SK-N-SH (cell line): ENCODE measurements around the gene C16orf78. TPM values are rescaled to one million over a fixed set of nuclear protein-coding genes. Genes with fewer than 3 reads are reported as not detected.

Experiments used
- CTCF ChIA-PET: fragments of 300-600, 350-600 bp; formaldehyde crosslinking; extraction: SDS; loops from one replicate; lab custom pipeline; 2021; lab: Yijun Ruan, JAX
- POLR2A ChIA-PET: fragments of 350-600 bp; sonication (Branson Sonifier 250); formaldehyde crosslinking; extraction: SDS; loops from one replicate; lab custom pipeline; 2020; ENCODE audit warnings: antibody characterized with exemption, inconsistent platforms; lab: Yijun Ruan, JAX
- DNase-seq: peaks from one replicate; pipeline ENCODE4 v3.0.0; 2012
- H2AFZ ChIP-seq: fragments of 200-600 bp; sonication (generic); 2 replicates; pipeline ENCODE4 v1.8.1; 2016; ENCODE audit warnings: antibody characterized with exemption, mild to moderate bottlenecking, low read depth
- H3F3A ChIP-seq: fragments of 200-600 bp; sonication (generic); replicated peaks from 2 replicates; pipeline ENCODE3; 2016; ENCODE audit warnings: antibody characterized with exemption, mild to moderate bottlenecking; ENCODE audit not compliant: insufficient read depth
- H3K27ac ChIP-seq, 2 experiments: fragments of 200-500 bp in 1 of 2; fragments of 200-600 bp in 1 of 2; sonication (Bioruptor generic) in 1 of 2; sonication (generic), shearing (Covaris generic) in 1 of 2; 2 replicates each; pipeline versions ENCODE4 v1.5.1 to v1.6.1; 2014 to 2016; ENCODE audit warnings: low read depth in 2 of 2, inconsistent platforms in 1 of 2, low read length in 1 of 2, mild to moderate bottlenecking in 1 of 2, mixed read lengths in 1 of 2
- H3K27me3 ChIP-seq: fragments of 200-600 bp; sonication (generic), shearing (Covaris generic); 2 replicates; pipeline ENCODE4 v1.6.1; 2016; ENCODE audit warnings: mixed run types; ENCODE audit not compliant: insufficient read depth
- H3K36me3 ChIP-seq, 2 experiments: fragments of 200-500 bp in 1 of 2; fragments of 200-600 bp in 1 of 2; sonication (Bioruptor generic) in 1 of 2; sonication (generic) in 1 of 2; replicated peaks in 1 of 2; 2 replicates each; pipeline versions ENCODE3 to v1.5.1; 2014 to 2016; ENCODE audit warnings: low read length in 1 of 2, mild to moderate bottlenecking in 1 of 2; ENCODE audit not compliant: insufficient read depth in 2 of 2, control insufficient read depth in 1 of 2
- H3K4me1 ChIP-seq, 2 experiments: fragments of 200-500 bp in 1 of 2; fragments of 200-600 bp in 1 of 2; sonication (Bioruptor generic) in 1 of 2; sonication (generic), shearing (Covaris generic) in 1 of 2; 2 replicates each; pipeline versions ENCODE4 v1.5.1 to v1.6.1; 2014 to 2016; ENCODE audit warnings: low read depth in 1 of 2, low read length in 1 of 2, mixed run types in 1 of 2; ENCODE audit not compliant: insufficient read depth in 2 of 2, control insufficient read depth in 1 of 2
- H3K4me2 ChIP-seq: fragments of 200-600 bp; sonication (generic), shearing (Covaris generic); 2 replicates; pipeline ENCODE4 v1.6.1; 2017; ENCODE audit warnings: mixed run types
- H3K4me3 ChIP-seq, 2 experiments: fragments of 200-500 bp in 1 of 2; fragments of 200-600 bp in 1 of 2; sonication (Bioruptor generic) in 1 of 2; sonication (generic), shearing (Covaris generic) in 1 of 2; 2 replicates each; pipeline versions ENCODE4 v1.5.1 to v1.8.1; 2014 to 2016; ENCODE audit warnings: low read depth in 2 of 2, inconsistent platforms in 1 of 2, low read length in 1 of 2, mild to moderate bottlenecking in 1 of 2, mixed read lengths in 1 of 2, moderate library complexity in 1 of 2
- H3K79me2 ChIP-seq: fragments of 200-600 bp; sonication (generic); 2 replicates; pipeline ENCODE4 v1.8.1; 2017; ENCODE audit warnings: mild to moderate bottlenecking; ENCODE audit not compliant: insufficient read depth
- H3K9ac ChIP-seq: fragments of 200-600 bp; sonication (generic); 2 replicates; pipeline ENCODE4 v1.6.1; 2017; ENCODE audit warnings: mixed run types
- H3K9me2 ChIP-seq: fragments of 200-600 bp; sonication (generic); 2 replicates; pipeline ENCODE4 v1.6.1; 2017; ENCODE audit warnings: mixed run types
- H3K9me3 ChIP-seq: fragments of 200-600 bp; sonication (generic); 2 replicates; pipeline ENCODE4 v1.6.1; 2017; ENCODE audit warnings: mixed run types, mild to moderate bottlenecking, moderate library complexity
- H4K20me1 ChIP-seq: fragments of 200-600 bp; sonication (generic); 2 replicates; pipeline ENCODE4 v1.6.1; 2017; ENCODE audit warnings: mild to moderate bottlenecking, mixed run types; ENCODE audit not compliant: insufficient read depth
- ELF1 ChIP-seq: IDR thresholded peaks from 2 replicates; pipeline ENCODE4 v1.4.0; 2012
- EZH2phosphoT487 ChIP-seq: fragments of 200-600 bp; sonication (generic); IDR thresholded peaks from 2 replicates; pipeline ENCODE4 v1.6.1; 2017; ENCODE audit warnings: low read depth, mixed run types, mild to moderate bottlenecking, antibody characterized with exemption, moderate library complexity, borderline replicate concordance
- FOSL2 ChIP-seq: IDR thresholded peaks from 2 replicates; pipeline ENCODE4 v1.4.0; 2012; ENCODE audit warnings: low read depth, mild to moderate bottlenecking, moderate library complexity, borderline replicate concordance
- JUND ChIP-seq: IDR thresholded peaks from 2 replicates; pipeline ENCODE4 v1.4.0; 2012
- NRF1 ChIP-seq: IDR thresholded peaks from 2 replicates; pipeline ENCODE4 v1.6.1; 2012; ENCODE audit warnings: low read depth, mild to moderate bottlenecking, low read length
- REST ChIP-seq: IDR thresholded peaks from 2 replicates; pipeline ENCODE4 v1.6.1; 2012; ENCODE audit warnings: mild to moderate bottlenecking, low read depth, low read length, moderate library complexity
- RXRA ChIP-seq: IDR thresholded peaks from 2 replicates; pipeline ENCODE4 v1.4.0; 2012; ENCODE audit warnings: low read depth, mild to moderate bottlenecking, borderline replicate concordance
- TCF12 ChIP-seq: IDR thresholded peaks from 2 replicates; pipeline ENCODE4 v1.4.0; 2012
- WGBS: methylation state at CpG from one replicate; pipeline ENCODE4 v1.1.6; 2017; ENCODE audit warnings: low lambda C conversion rate; 5-methylcytosine and 5-hydroxymethylcytosine counted together
- polyA plus RNA-seq, 3 experiments: library from polyadenylated mRNA; depleted of rRNA; stranded (reverse); fragments of >200 nt; gene quantifications; 2 replicates each; pipeline ENCODE4 v1.2.3, GENCODE V29; 2012
- TF ChIP-seq, protein P1 (sequence below): IDR thresholded peaks from 2 replicates; pipeline ENCODE4 v1.4.0; 2012; ENCODE audit warnings: low read depth, borderline replicate concordance

C16orf78 gene
- polyA plus RNA-seq, 1 of the 3 experiments (the other 2 are of a cell fraction): not detected

DNA sequence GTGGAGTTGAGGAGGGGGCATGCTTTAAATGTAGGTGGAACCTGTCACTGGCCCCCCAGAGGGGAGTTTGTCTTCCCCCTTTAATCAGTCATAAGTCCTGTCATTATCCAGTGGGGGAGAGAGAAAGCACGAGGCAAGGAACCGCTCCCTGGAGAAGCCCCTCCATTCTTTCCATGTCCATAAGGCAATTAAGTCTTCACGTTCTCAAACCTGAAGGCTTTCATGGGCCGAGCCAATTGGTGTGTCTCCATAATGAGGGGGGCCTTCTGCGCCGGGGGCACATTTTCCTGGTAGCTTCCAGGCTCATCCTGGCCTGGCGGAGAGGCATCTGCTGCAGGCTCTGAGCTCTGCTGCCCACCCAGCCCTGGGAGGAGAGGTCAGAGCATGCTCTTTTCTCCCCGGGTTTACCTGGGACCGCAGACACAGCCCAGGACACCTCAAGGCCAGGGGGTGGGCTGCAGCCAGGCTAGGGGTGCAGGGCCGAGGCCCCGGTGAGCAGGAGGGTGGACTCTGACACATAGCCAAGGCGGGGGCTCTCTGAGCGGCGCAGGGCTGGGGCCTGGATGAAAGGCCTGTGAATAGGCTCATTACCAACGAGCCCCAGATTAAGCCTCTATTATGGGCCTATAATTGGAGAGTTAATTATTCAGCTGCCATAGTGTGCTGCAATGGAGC lies 42.5 kb downstream of the C16orf78 start:
- no peaks in the 10 kb centered on the region for H4K20me1 ChIP-seq
- ChIA-PET CTCF (no interaction called here), POLR2A (no interaction called here)

DNA sequence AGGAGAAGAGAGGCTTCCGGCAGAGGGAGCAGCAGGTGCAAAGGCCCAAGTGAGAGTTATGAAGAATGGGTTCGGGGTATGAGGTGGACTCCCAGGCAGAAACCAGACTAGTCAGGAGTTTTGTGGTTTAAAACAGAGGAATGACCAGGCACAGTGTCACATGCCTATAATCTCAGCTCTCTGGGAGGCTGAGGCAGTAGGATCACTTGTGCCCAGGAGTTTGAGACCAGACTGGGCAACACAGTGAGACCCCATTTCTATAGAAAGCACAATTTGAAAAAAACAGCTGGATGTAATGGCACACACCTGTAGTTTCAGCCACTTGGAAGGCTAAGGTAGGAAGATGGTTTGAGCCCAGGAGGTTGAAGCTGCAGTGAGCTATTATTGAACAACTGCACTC lies 43.8 kb downstream of the C16orf78 start:
- 46% methylated on average over 2 of the region's 2 CpGs for whole genome bisulfite sequencing
- no peak for DNase-seq
- Histone ChIP-seq H3K4me3 (no peak overlapping the region), H3K27ac (no peak overlapping the region), H3K27me3 (no peaks in the 10 kb centered on the region), H3K4me2 (no peak overlapping the region), H2AFZ (no peak overlapping the region), H3K79me2 (no peaks in the 10 kb centered on the region), H4K20me1 (no peaks in the 10 kb centered on the region), H3K4me1 (no peaks in the 10 kb centered on the region; a peak in 1 of 4 replicates), H3F3A (no peaks in the 10 kb centered on the region), H3K9me3 (no peaks in the 10 kb centered on the region), H3K36me3 (no peaks in the 10 kb centered on the region), H3K9ac (no peak overlapping the region), H3K9me2 (no peaks in the 10 kb centered on the region)
- POLR2A ChIA-PET: no interaction called here
- CTCF ChIA-PET: interaction anchor here (0.8 to 4.2 kb wide), 4 partner anchors 9 to 504 kb away, joined by 3 to 25 read pairs (median 3); no protein-coding TSS in a partner anchor
- TF ChIP-seq TCF12 (no peak), NRF1 (no peak), JUND (no peak)

More for the DNA sequence above, 42.5 kb downstream of the C16orf78 start:
- H3K9me3 ChIP-seq: no peaks in the 10 kb centered on the region
- no peaks in the 10 kb centered on the region for H3K9me2 ChIP-seq
- WGBS: 47% methylated on average over 8 of the region's 15 CpGs
- DNase-seq: no peak
- H3K4me2 ChIP-seq: no peak overlapping the region
- H3F3A ChIP-seq: no peaks in the 10 kb centered on the region
- no peaks in the 10 kb centered on the region; a peak in 1 of 4 replicates for H3K4me1 ChIP-seq
- H3K27ac ChIP-seq: no peak overlapping the region
- no peak overlapping the region for H2AFZ ChIP-seq
- H3K27me3 ChIP-seq: no peaks in the 10 kb centered on the region
- H3K4me3 ChIP-seq: no peak overlapping the region
- no peak for TF ChIP-seq ELF1
- TF ChIP-seq NRF1: no peak
- TF ChIP-seq RXRA: no peak
- no peak for TF ChIP-seq FOSL2
- TF ChIP-seq REST: no peak
- H3K9ac ChIP-seq: no peak overlapping the region
- H3K79me2 ChIP-seq: no peaks in the 10 kb centered on the region
- H3K36me3 ChIP-seq: no peaks in the 10 kb centered on the region

GRCh38 chr16:49419006-49419405 lies 45.4 kb downstream of the C16orf78 start:
- 49% methylated on average over 11 of the region's 13 CpGs for WGBS
- no peaks in the 10 kb centered on the region for H3K9me2 ChIP-seq
- POLR2A ChIA-PET: no interaction called here
- no peak for TF ChIP-seq NRF1
- TF ChIP-seq, protein P1, sequence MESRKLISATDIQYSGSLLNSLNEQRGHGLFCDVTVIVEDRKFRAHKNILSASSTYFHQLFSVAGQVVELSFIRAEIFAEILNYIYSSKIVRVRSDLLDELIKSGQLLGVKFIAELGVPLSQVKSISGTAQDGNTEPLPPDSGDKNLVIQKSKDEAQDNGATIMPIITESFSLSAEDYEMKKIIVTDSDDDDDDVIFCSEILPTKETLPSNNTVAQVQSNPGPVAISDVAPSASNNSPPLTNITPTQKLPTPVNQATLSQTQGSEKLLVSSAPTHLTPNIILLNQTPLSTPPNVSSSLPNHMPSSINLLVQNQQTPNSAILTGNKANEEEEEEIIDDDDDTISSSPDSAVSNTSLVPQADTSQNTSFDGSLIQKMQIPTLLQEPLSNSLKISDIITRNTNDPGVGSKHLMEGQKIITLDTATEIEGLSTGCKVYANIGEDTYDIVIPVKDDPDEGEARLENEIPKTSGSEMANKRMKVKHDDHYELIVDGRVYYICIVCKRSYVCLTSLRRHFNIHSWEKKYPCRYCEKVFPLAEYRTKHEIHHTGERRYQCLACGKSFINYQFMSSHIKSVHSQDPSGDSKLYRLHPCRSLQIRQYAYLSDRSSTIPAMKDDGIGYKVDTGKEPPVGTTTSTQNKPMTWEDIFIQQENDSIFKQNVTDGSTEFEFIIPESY: no peak
- no peak for TF ChIP-seq REST
- TF ChIP-seq EZH2phosphoT487: no peak
- no peak for TF ChIP-seq ELF1

More at GRCh38 chr16:49419006-49419405, 45.4 kb downstream of the C16orf78 start:
- no peak overlapping the region for H3K27ac ChIP-seq
- H3K9ac ChIP-seq: no peak overlapping the region
- CTCF ChIA-PET: interaction anchor here (1.3 to 4.2 kb wide), 3 partner anchors 11 to 503 kb away, joined by 3 to 25 read pairs (median 4); no protein-coding TSS in a partner anchor
- H3K4me1 ChIP-seq: no peaks in the 10 kb centered on the region; a peak in 1 of 4 replicates
- H3K9me3 ChIP-seq: no peaks in the 10 kb centered on the region
- H3K36me3 ChIP-seq: no peaks in the 10 kb centered on the region
- H3F3A ChIP-seq: no peaks in the 10 kb centered on the region
- no peak for DNase-seq
- no peak overlapping the region for H2AFZ ChIP-seq
- H4K20me1 ChIP-seq: no peaks in the 10 kb centered on the region
- no peak overlapping the region for H3K4me2 ChIP-seq
- no peak overlapping the region for H3K4me3 ChIP-seq
- no peaks in the 10 kb centered on the region for H3K27me3 ChIP-seq
- H3K79me2 ChIP-seq: no peaks in the 10 kb centered on the region
